Gastroesophageal sphincter (tissue), 4 donors: ENCODE data around the gene ACTN4. TPM values are rescaled to one million over a fixed set of nuclear protein-coding genes. Genes with fewer than 3 reads are reported as not detected.
A peak's percentile ranks its signal among the peaks of the same experiment; 100 is the strongest.

Source experiments
- ATAC-seq: fragments of 150-250 bp; one replicate; pipeline ENCODE4 v1.9.1; 2016; ENCODE audit warnings: mild to moderate bottlenecking, moderate library complexity
- H3K27ac ChIP-seq, 4 donors: fragments of 200-600 bp; sonication (generic) in 3 of 4; 1 replicate in 3 of 4; 2 replicates in 1 of 4; pipeline ENCODE4 v1.5.1; 2016 to 2019
- H3K27me3 ChIP-seq: fragments of 200-600 bp; sonication (generic); one replicate; pipeline ENCODE4 v1.5.1; 2019
- H3K36me3 ChIP-seq, 2 donors: fragments of 200-600 bp; sonication (generic); one replicate each; pipeline ENCODE4 v1.5.1; 2019; ENCODE audit warnings: control low read depth in 1 of 2
- H3K4me1 ChIP-seq, 3 donors: fragments of 200-600 bp; sonication (generic); 1 replicate in 2 of 3; 2 replicates in 1 of 3; pipeline ENCODE4 v1.5.1; 2016 to 2019; ENCODE audit warnings: control low read depth in 2 of 3
- H3K4me3 ChIP-seq, 2 donors: fragments of 200-600 bp; sonication (generic); one replicate each; pipeline ENCODE4 v1.5.1; 2019; ENCODE audit warnings: mild to moderate bottlenecking in 1 of 2, moderate library complexity in 1 of 2
- H3K9me3 ChIP-seq, 3 donors: fragments of 200-600 bp; sonication (generic); one replicate each; pipeline ENCODE4 v1.5.1; 2017 to 2019; ENCODE audit warnings: control low read depth in 2 of 3
- CTCF ChIP-seq, 4 experiments: fragments of 200-600 bp in 2 of 4; fragments of 450-650 bp in 2 of 4; sonication (generic) in 1 of 4; IDR thresholded peaks; one replicate each; pipeline ENCODE4 v1.5.1; 2017 to 2019; ENCODE audit warnings: antibody characterized with exemption in 4 of 4, mild to moderate bottlenecking in 2 of 4, moderate library complexity in 2 of 4
- EP300 ChIP-seq: sonication (generic); formaldehyde crosslinking; IDR thresholded peaks from one replicate; pipeline ENCODE4 v1.6.1; 2017; ENCODE audit warnings: antibody characterized with exemption, mild to moderate bottlenecking
- POLR2A ChIP-seq, 2 donors: fragments of 450-650 bp; IDR thresholded peaks; one replicate each; pipeline ENCODE4 v1.6.1; 2017; ENCODE audit warnings: antibody characterized with exemption in 2 of 2, mild to moderate bottlenecking in 2 of 2, moderate library complexity in 1 of 2
- POLR2AphosphoS5 ChIP-seq: sonication (generic); formaldehyde crosslinking; IDR thresholded peaks from one replicate; pipeline ENCODE4 v1.6.1; 2017; ENCODE audit warnings: antibody characterized with exemption
- whole genome bisulfite sequencing, 2 donors: methylation state at CpG; one replicate each; pipeline ENCODE4 v1.1.5; 2018; ENCODE audit warnings: low coverage in 1 of 2; 5-methylcytosine and 5-hydroxymethylcytosine counted together
- total RNA-seq, 4 donors: library from RNA; depleted of rRNA; stranded (reverse); fragments of >200 nt; gene quantifications; one replicate each; pipeline ENCODE4 v1.1.0, GENCODE V29; 2016

The ACTN4 gene
- total RNA-seq, 4 donors from 2014 or later = 337 to 938 (median 507) TPM

GRCh38 chr19:38661136-38661535 lies 13.7 kb downstream of the ACTN4 start:
- TF ChIP-seq POLR2AphosphoS5 (no peak), EP300 (no peak), CTCF (IDR thresholded peaks at IDR 0.05) (no peak), POLR2A (IDR thresholded peaks at IDR 0.05) (no peak)
- H3K27ac ChIP-seq = peak overlapping the region; percentile 5 to 97 (median 96)
- no peaks in the 10 kb centered on the region for H3K9me3 ChIP-seq
- ATAC-seq = no peak
- peaks cover 42 to 98% (median 90%) of the 10 kb centered on the region in 3 donors for H3K4me1 ChIP-seq
- no peaks in the 10 kb centered on the region for H3K27me3 ChIP-seq
- peaks cover 0 to 7% of the 10 kb centered on the region in 2 donors for H3K36me3 ChIP-seq
- 53 to 57% methylated on average over 1 to 6 of the region's 7 CpGs for WGBS, 2 donors
- no peak overlapping the region for H3K4me3 ChIP-seq

GRCh38 chr19:38661996-38662395 lies 14.5 kb downstream of the ACTN4 start:
- Histone ChIP-seq H3K4me3 (no peak overlapping the region), H3K9me3 (no peaks in the 10 kb centered on the region), H3K27ac (peak overlapping the region; percentile 89 to 97 (median 96)), H3K4me1 (peaks cover 45 to 98% (median 90%) of the 10 kb centered on the region in 3 donors), H3K27me3 (no peaks in the 10 kb centered on the region), H3K36me3 (peaks cover 0 to 5% of the 10 kb centered on the region in 2 donors)
- TF ChIP-seq POLR2AphosphoS5 = no peak
- no peak for TF ChIP-seq POLR2A (IDR thresholded peaks at IDR 0.05)
- no peak for TF ChIP-seq CTCF (IDR thresholded peaks at IDR 0.05)
- no peak for TF ChIP-seq EP300
- no peak for ATAC-seq
- WGBS, 2 donors = 0 to 17% methylated on average over 1 of the region's 1 CpG

GRCh38 chr19:38662537-38663155 lies 15.2 kb downstream of the ACTN4 start:
- H3K4me1 ChIP-seq = peaks cover 42 to 98% (median 90%) of the 10 kb centered on the region in 3 donors
- H3K4me3 ChIP-seq = no peak overlapping the region
- 50 to 62% methylated on average over 2 to 3 of the region's 7 CpGs for WGBS, 2 donors

DNA sequence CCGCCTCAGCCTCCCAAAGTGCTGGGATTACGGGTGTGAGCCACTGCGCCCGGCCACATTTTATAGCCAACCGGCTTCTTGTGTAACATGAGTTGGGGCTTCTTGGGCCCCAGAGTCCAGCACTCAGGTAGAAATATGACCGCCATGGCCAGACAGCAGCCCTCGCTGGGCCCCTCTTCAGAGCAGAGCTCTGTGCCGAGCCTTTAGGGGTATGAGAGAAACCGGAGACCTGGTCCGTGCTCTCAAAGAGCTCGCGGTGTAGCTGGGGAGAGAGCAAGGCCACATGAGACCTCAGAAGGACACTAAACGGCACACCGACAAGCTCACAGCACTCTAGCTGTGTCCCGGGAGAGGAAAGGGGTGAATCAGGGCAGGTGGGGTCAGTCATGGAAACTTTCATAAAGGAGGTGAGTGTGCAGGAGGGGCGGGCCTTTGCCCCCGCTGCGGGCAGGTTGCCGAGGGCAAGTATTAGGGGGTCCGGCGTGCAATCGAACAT lies 15.8 kb downstream of the ACTN4 start:
- Histone ChIP-seq H3K27ac (peak overlapping the region; percentile 89 to 97 (median 96)), H3K4me1 (peaks cover 40 to 98% (median 88%) of the 10 kb centered on the region in 3 donors), H3K4me3 (peak overlapping the region in 1 of 2 donors; percentile 1), H3K36me3 (peaks cover 0 to 5% of the 10 kb centered on the region in 2 donors), H3K9me3 (no peaks in the 10 kb centered on the region), H3K27me3 (no peaks in the 10 kb centered on the region)
- no peak for ATAC-seq
- TF ChIP-seq POLR2A (IDR thresholded peaks at IDR 0.05) (no peak), CTCF (IDR thresholded peaks at IDR 0.05) (no peak), EP300 (no peak), POLR2AphosphoS5 (no peak)
- WGBS, 2 donors = 45 to 77% methylated on average over 2 to 6 of the region's 22 CpGs

More at GRCh38 chr19:38662537-38663155, 15.2 kb downstream of the ACTN4 start:
- TF ChIP-seq CTCF (IDR thresholded peaks at IDR 0.05) = no peak
- TF ChIP-seq EP300 = no peak
- no peak for TF ChIP-seq POLR2A (IDR thresholded peaks at IDR 0.05)
- TF ChIP-seq POLR2AphosphoS5 = no peak
- no peaks in the 10 kb centered on the region for H3K27me3 ChIP-seq
- peak overlapping the region; percentile 89 to 97 (median 96) for H3K27ac ChIP-seq
- ATAC-seq = no peak
- H3K36me3 ChIP-seq = peaks cover 0 to 5% of the 10 kb centered on the region in 2 donors
- H3K9me3 ChIP-seq = no peaks in the 10 kb centered on the region
